Camera-type eye (tissue), 1 donor: ENCODE results near the gene SUSD5. TPM values are rescaled to one million over a fixed set of nuclear protein-coding genes. Genes with fewer than 3 reads are reported as not detected.

Experiments used
- total RNA-seq: library from RNA; depleted of rRNA; stranded (reverse); fragments of >200 nt; gene quantifications from one replicate; pipeline ENCODE4 v1.2.3, GENCODE V29; 2014

The SUSD5 gene
- total RNA-seq: 3.9 TPM

GRCh38 chr3:33218446-33219174, at the start of gene SUSD5:
TSS of gene SUSD5 (minus strand) at chr3:33218810. CDS start at chr3:33218797, 13 bp downstream.

GRCh38 chr3:33113772-33114621, 104.6 kb downstream of the SUSD5 start, which contains the start of gene CRTAP:
TSS of gene CRTAP (plus strand) at chr3:33114014. CDS start at chr3:33114078, 64 bp downstream.

Other genes with a start within 250 kb of the SUSD5 start
- gene GLB1, start 121.7 kb downstream of the SUSD5 start, total RNA-seq: 35.6 TPM
- 9.8 TPM for gene TMPPE, start 121.7 kb downstream of the SUSD5 start, total RNA-seq
- gene CRTAP, start 104.8 kb downstream of the SUSD5 start, total RNA-seq: 130 TPM
- gene FBXL2, start 58.6 kb upstream of the SUSD5 start, total RNA-seq: 30.1 TPM
- gene UBP1, start 221.6 kb upstream of the SUSD5 start, total RNA-seq: 80.0 TPM